ENCODE measurements around the gene GPR158.

Gene GPR158

GRCh38 chr10:25506821-25507335 is 332.1 kb downstream of the GPR158 start:
- no peak for DNase-seq (ENCODE audit: low read depth)
- no peak overlapping the region for H3K4me3 ChIP-seq (ENCODE audit: control insufficient read depth, low read depth, low read length)
- no peak for TF ChIP-seq CTCF (IDR thresholded peaks at IDR 0.05; ENCODE audit: control insufficient read depth, insufficient read depth, low read depth, low read length, missing control alignments)

GRCh38 chr10:25508112-25508815 is 333.5 kb downstream of the GPR158 start:
- no peak overlapping the region for H3K4me3 ChIP-seq (ENCODE audit: control insufficient read depth, low read depth, low read length)
- no peak for DNase-seq (ENCODE audit: low read depth)
- no peak for TF ChIP-seq CTCF (IDR thresholded peaks at IDR 0.05; ENCODE audit: control insufficient read depth, insufficient read depth, low read depth, low read length, missing control alignments)

- no peak overlapping the region for H3K4me3 ChIP-seq (ENCODE audit: control insufficient read depth, low read depth, low read length)
- no peak for DNase-seq (ENCODE audit: low read depth)
- no peak for TF ChIP-seq CTCF (IDR thresholded peaks at IDR 0.05; ENCODE audit: control insufficient read depth, insufficient read depth, low read depth, low read length, missing control alignments)
Measured at GRCh38 chr10:25509151-25509550, 334.4 kb downstream of the GPR158 start.

- TF ChIP-seq CTCF (IDR thresholded peaks at IDR 0.05; ENCODE audit: control insufficient read depth, insufficient read depth, low read depth, low read length, missing control alignments), result no peak
- DNase-seq (ENCODE audit: low read depth), result no peak
- H3K4me3 ChIP-seq (ENCODE audit: control insufficient read depth, low read depth, low read length), result no peak overlapping the region
Measured at GRCh38 chr10:25522294-25522693, 347.5 kb downstream of the GPR158 start.

GRCh38 chr10:25522946-25523608 is 348.3 kb downstream of the GPR158 start:
- no peak for TF ChIP-seq CTCF (IDR thresholded peaks at IDR 0.05; ENCODE audit: control insufficient read depth, insufficient read depth, low read depth, low read length, missing control alignments)
- no peak overlapping the region for H3K4me3 ChIP-seq (ENCODE audit: control insufficient read depth, low read depth, low read length)
- DNase-seq (ENCODE audit: low read depth), result no peak

DNA sequence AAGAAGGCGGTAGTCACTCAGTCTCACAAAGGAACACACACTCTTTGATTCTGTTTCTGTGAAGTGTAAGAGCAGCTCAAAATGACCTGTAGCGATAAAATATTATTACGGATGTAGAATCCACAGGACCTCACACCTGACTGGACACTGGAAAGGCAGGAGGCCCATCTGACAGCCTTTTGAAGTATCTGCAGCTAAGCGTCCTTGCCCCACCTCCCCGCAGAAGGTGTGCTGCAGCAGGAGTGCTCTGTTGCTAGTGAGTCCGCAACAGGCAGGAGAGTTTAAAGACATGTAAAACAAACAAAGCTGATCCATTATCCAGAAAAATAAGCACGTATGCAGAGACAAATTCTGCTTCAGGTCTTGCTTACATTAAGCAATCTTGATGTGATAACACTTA is 355.5 kb downstream of the GPR158 start:
- no peak for DNase-seq (ENCODE audit: low read depth)
- no peak for TF ChIP-seq CTCF (IDR thresholded peaks at IDR 0.05; ENCODE audit: control insufficient read depth, insufficient read depth, low read depth, low read length, missing control alignments)

More for the DNA sequence above, 355.5 kb downstream of the GPR158 start:
- no peak overlapping the region for H3K4me3 ChIP-seq (ENCODE audit: control insufficient read depth, low read depth, low read length)

Measured in AG09309 (cell line).